K562 (cell line): Measurements from ENCODE around the gene SMIM3. TPM values are rescaled to one million over a fixed set of nuclear protein-coding genes. Genes with fewer than 3 reads are reported as not detected.

ENCODE experiments used
- CAMTA2 ChIP-seq: fragments of 250-450 bp; sonication (Bioruptor Pico); conservative IDR thresholded peaks from 2 replicates; pipeline ENCODE4 v1.5.1; 2022
- CC2D1A ChIP-seq: fragments of 450-650 bp; IDR thresholded peaks from 2 replicates; pipeline ENCODE4 v1.6.1; 2017; ENCODE audit warnings: mild to moderate bottlenecking
- EP400 ChIP-seq: fragments of 450-650 bp; IDR thresholded peaks from 2 replicates; pipeline ENCODE4 v1.6.1; 2017; ENCODE audit warnings: antibody characterized with exemption, mild to moderate bottlenecking, moderate library complexity
- FOXP1 ChIP-seq: sonication (generic); formaldehyde crosslinking; IDR thresholded peaks from 2 replicates; pipeline ENCODE4 v1.8.0; 2022; ENCODE audit warnings: mild to moderate bottlenecking, missing genetic modification reagents
- HMGN3 ChIP-seq: IDR thresholded peaks from 2 replicates; pipeline ENCODE4 v1.6.1; 2011; ENCODE audit warnings: borderline replicate concordance, low read depth, mild to moderate bottlenecking, mixed read lengths, low read length; ENCODE audit not compliant: insufficient read length; ENCODE audit errors: extremely low read depth
- KLF6 ChIP-seq: fragments of 250-450 bp; sonication (Bioruptor Pico); IDR thresholded peaks from 2 replicates; pipeline ENCODE4 v1.4.0; 2020; ENCODE audit warnings: mild to moderate bottlenecking, moderate library complexity, borderline replicate concordance
- RAD21 ChIP-seq, 2 experiments: fragments of 250-450 bp in 1 of 2; fragments of 450-650 bp in 1 of 2; sonication (Bioruptor Pico) in 1 of 2; formaldehyde crosslinking in 1 of 2; IDR thresholded peaks in 1 of 2; conservative IDR thresholded peaks in 1 of 2; 2 replicates each; pipeline versions ENCODE4 v1.4.0 to v1.8.0; 2020 to 2022; ENCODE audit warnings: mild to moderate bottlenecking in 2 of 2, moderate library complexity in 1 of 2
- RNF2 ChIP-seq: sonication (generic); IDR thresholded peaks from 2 replicates; pipeline ENCODE4 v1.6.1; 2016
- SMAD1 ChIP-seq: fragments of 150-350 bp; IDR thresholded peaks from 2 replicates; pipeline ENCODE4 v1.6.1; 2014; ENCODE audit warnings: low read length, low read depth; ENCODE audit not compliant: partially characterized antibody
- ZFPM2 ChIP-seq: fragments of 250-450 bp; sonication (Bioruptor Pico); IDR thresholded peaks from 2 replicates; pipeline ENCODE4 v1.5.1; 2022; ENCODE audit warnings: mild to moderate bottlenecking
- ZNF121 ChIP-seq: sonication (generic); formaldehyde crosslinking; conservative IDR thresholded peaks from 2 replicates; pipeline ENCODE4 v1.8.0; 2022; ENCODE audit warnings: missing genetic modification reagents
- ZNF384 ChIP-seq: IDR thresholded peaks from 2 replicates; pipeline ENCODE4 v1.6.1; 2012; ENCODE audit warnings: low read depth, low read length, improper control_type of control experiment
- polyA plus RNA-seq, 8 experiments: library from polyadenylated mRNA; depleted of rRNA in 4 of 8; stranded (reverse) in 5 of 8; unstranded in 3 of 8; fragments of >200 nt; fragmentation: Nextera tagmentation in 2 of 8; fragmentation: Illumina TruSeq in 1 of 8; extraction: Ambion mirVana in 2 of 8; extraction: Trizol in 1 of 8; gene quantifications; 2 replicates each; pipeline versions ENCODE4 v1.2.1 to v1.2.3, GENCODE V29; 2011 to 2014; ENCODE audit warnings: inconsistent platforms in 1 of 8, missing spikeins in 1 of 8
- total RNA-seq, 7 experiments: library from RNA; depleted of rRNA in 6 of 7; stranded (reverse); fragments of >200 nt in 6 of 7; fragmentation: Illumina TruSeq in 2 of 7; extraction: Trizol in 2 of 7; gene quantifications; 2 replicates each; pipeline versions ENCODE4 v1.2.1 to v1.2.3, GENCODE V29; 2011 to 2021; ENCODE audit warnings: low replicate concordance in 1 of 7
- TF ChIP-seq, protein P1 (sequence below): sonication (generic); formaldehyde crosslinking; IDR thresholded peaks from 2 replicates; pipeline ENCODE4 v1.8.0; 2022; ENCODE audit warnings: mild to moderate bottlenecking, missing genetic modification reagents
- TF ChIP-seq, protein P2 (sequence below): sonication (generic); formaldehyde crosslinking; IDR thresholded peaks from 2 replicates; pipeline ENCODE4 v1.8.1; 2022; ENCODE audit warnings: missing genetic modification reagents
- TF ChIP-seq, protein P3 (sequence below), 3 experiments: fragments of 200-800 bp in 1 of 3; fragments of 250-450 bp in 1 of 3; fragments of 450-650 bp in 1 of 3; sonication (Bioruptor Pico) in 1 of 3; sonication (Bioruptor generic) in 1 of 3; formaldehyde crosslinking in 1 of 3; IDR thresholded peaks; 2 replicates each; pipeline versions ENCODE4 v1.6.1 to v1.8.0; 2016 to 2022; ENCODE audit warnings: mild to moderate bottlenecking in 2 of 3, missing genetic modification characterization in 2 of 3, missing compliant biosample characterization in 1 of 3, moderate library complexity in 1 of 3
- TF ChIP-seq, protein P4 (sequence below): sonication (generic); formaldehyde crosslinking; IDR thresholded peaks from 2 replicates; pipeline ENCODE4 v1.5.0; 2020; ENCODE audit warnings: missing genetic modification reagents
- TF ChIP-seq, protein P5 (sequence below): sonication (generic); formaldehyde crosslinking; IDR thresholded peaks from 2 replicates; pipeline ENCODE4 v1.8.0; 2022; ENCODE audit warnings: missing genetic modification reagents, mild to moderate bottlenecking, moderate library complexity, borderline replicate concordance

Gene SMIM3
- total and polyA plus RNA-seq, 9 of the 15 experiments (the other 6 are each of a cell fraction or from before 2014, with no cell fraction given) = 4.1 to 27.7 (median 13.6) TPM

DNA sequence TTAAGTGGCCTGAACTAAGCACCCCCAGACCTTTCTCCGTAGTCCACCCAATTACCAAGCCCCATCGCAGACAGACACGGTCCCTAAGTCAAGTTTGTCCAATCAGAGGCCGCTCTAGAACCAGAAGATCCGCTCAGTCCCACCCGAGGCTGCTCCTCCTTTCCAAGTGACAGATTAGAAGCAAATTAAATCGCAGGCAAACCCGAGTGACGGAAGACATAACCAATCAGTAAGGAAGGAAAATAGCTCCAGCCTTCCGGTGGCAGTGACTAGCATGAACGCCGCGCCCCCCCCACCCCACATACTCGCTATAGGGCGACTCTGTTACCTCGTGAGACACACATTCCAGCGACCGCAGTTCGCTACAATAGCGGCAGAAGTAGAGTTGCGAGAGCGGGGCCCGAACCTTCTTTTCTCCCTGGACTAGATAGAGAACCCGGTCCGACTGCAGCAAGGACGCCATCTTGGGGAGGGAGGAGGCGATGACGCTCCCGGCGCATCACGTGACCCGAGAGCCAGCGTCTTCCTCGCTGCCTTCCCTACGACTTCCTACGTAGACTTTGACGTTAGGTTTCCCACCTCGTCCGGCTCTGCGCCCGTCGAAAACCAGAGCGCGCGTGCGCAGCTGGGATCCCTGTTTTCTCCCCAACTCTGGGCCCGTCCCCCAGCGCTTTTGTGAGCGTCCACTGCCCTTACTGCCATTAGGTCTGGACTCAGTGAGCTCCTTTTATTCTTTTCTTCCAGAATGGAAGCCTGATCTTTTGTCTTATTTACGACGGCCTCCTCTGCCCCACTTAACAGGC is 19.8 kb upstream of the SMIM3 start, which contains the start of gene DCTN4 (continued):
- no peak for TF ChIP-seq HMGN3
- peak; percentile 93 for TF ChIP-seq EP400
- no peak for TF ChIP-seq ZNF121 (CRISPR knock-in tag)
- peak; percentile 88 for TF ChIP-seq CC2D1A
- TF ChIP-seq, protein P1, sequence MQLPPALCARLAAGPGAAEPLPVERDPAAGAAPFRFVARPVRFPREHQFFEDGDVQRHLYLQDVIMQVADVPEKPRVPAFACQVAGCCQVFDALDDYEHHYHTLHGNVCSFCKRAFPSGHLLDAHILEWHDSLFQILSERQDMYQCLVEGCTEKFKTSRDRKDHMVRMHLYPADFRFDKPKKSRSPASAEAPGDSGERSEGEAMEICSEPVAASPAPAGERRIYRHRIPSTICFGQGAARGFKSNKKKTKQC (CRISPR knock-in tag) = no peak; the same call in 1 of the 2 replicates
- no peak for TF ChIP-seq ZNF384
- TF ChIP-seq SMAD1 = peak; percentile 50
- TF ChIP-seq, protein P2, sequence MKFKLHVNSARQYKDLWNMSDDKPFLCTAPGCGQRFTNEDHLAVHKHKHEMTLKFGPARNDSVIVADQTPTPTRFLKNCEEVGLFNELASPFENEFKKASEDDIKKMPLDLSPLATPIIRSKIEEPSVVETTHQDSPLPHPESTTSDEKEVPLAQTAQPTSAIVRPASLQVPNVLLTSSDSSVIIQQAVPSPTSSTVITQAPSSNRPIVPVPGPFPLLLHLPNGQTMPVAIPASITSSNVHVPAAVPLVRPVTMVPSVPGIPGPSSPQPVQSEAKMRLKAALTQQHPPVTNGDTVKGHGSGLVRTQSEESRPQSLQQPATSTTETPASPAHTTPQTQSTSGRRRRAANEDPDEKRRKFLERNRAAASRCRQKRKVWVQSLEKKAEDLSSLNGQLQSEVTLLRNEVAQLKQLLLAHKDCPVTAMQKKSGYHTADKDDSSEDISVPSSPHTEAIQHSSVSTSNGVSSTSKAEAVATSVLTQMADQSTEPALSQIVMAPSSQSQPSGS (CRISPR knock-in tag) = no peak
- TF ChIP-seq, protein P3, sequence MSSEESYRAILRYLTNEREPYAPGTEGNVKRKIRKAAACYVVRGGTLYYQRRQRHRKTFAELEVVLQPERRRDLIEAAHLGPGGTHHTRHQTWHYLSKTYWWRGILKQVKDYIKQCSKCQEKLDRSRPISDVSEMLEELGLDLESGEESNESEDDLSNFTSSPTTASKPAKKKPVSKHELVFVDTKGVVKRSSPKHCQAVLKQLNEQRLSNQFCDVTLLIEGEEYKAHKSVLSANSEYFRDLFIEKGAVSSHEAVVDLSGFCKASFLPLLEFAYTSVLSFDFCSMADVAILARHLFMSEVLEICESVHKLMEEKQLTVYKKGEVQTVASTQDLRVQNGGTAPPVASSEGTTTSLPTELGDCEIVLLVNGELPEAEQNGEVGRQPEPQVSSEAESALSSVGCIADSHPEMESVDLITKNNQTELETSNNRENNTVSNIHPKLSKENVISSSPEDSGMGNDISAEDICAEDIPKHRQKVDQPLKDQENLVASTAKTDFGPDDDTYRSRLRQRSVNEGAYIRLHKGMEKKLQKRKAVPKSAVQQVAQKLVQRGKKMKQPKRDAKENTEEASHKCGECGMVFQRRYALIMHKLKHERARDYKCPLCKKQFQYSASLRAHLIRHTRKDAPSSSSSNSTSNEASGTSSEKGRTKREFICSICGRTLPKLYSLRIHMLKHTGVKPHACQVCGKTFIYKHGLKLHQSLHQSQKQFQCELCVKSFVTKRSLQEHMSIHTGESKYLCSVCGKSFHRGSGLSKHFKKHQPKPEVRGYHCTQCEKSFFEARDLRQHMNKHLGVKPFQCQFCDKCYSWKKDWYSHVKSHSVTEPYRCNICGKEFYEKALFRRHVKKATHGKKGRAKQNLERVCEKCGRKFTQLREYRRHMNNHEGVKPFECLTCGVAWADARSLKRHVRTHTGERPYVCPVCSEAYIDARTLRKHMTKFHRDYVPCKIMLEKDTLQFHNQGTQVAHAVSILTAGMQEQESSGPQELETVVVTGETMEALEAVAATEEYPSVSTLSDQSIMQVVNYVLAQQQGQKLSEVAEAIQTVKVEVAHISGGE (CRISPR knock-in tag; IDR thresholded peaks at IDR 0.05) = peak in 1 of 3 experiments; percentile 69; a peak in 2 of 6 replicates
- TF ChIP-seq ZFPM2 (CRISPR knock-in tag) = no peak
- TF ChIP-seq FOXP1 (CRISPR knock-in tag) = no peak
- TF ChIP-seq KLF6 (CRISPR knock-in tag) = peak; percentile 47; the same call in 1 of the 2 replicates
- TF ChIP-seq CAMTA2 (CRISPR knock-in tag) = no peak
- TF ChIP-seq, protein P4, sequence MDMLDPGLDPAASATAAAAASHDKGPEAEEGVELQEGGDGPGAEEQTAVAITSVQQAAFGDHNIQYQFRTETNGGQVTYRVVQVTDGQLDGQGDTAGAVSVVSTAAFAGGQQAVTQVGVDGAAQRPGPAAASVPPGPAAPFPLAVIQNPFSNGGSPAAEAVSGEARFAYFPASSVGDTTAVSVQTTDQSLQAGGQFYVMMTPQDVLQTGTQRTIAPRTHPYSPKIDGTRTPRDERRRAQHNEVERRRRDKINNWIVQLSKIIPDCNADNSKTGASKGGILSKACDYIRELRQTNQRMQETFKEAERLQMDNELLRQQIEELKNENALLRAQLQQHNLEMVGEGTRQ (CRISPR knock-in tag) = peak; percentile 98
- TF ChIP-seq, protein P5, sequence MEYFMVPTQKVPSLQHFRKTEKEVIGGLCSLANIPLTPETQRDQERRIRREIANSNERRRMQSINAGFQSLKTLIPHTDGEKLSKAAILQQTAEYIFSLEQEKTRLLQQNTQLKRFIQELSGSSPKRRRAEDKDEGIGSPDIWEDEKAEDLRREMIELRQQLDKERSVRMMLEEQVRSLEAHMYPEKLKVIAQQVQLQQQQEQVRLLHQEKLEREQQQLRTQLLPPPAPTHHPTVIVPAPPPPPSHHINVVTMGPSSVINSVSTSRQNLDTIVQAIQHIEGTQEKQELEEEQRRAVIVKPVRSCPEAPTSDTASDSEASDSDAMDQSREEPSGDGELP (CRISPR knock-in tag) = peak; percentile 67; the same call in 1 of the 2 replicates
- peak; percentile 8 to 19; a peak in 2 of 4 replicates for TF ChIP-seq RAD21 (CRISPR knock-in tag; conservative IDR thresholded peaks at IDR 0.05 in 1 of 2, IDR thresholded peaks at IDR 0.05 in 1 of 2)
- TF ChIP-seq RNF2 = peak; percentile 46; the same call in 1 of the 2 replicates
